ENCODE measurements around the gene KRT35. TPM values are rescaled to one million over a fixed set of nuclear protein-coding genes. Genes with fewer than 3 reads are reported as not detected.

KRT35 gene
- total RNA-seq, 1 experiment from 2014 or later, result not detected

- TF ChIP-seq EGR1 (IDR thresholded peaks at IDR 0.05; ENCODE audit: low read depth), result no peak
- TF ChIP-seq ATF3 (IDR thresholded peaks at IDR 0.05), result no peak
- no peak for TF ChIP-seq YY1 (IDR thresholded peaks at IDR 0.05; ENCODE audit: extremely low read depth, insufficient replicate concordance, low read depth, low read length)
- no peak for TF ChIP-seq RAD21 (IDR thresholded peaks at IDR 0.05; ENCODE audit: low read depth)
- no peak for TF ChIP-seq ZNF274 (IDR thresholded peaks at IDR 0.05; ENCODE audit: low read depth, low read length)
- Histone ChIP-seq H3K36me3 (ENCODE audit: control insufficient read depth in 1 of 2, insufficient read depth in 2 of 2, low read length in 2 of 2) (no peaks in the 10 kb centered on the region), H3K27ac (ENCODE audit: low read depth, low read length) (no peak overlapping the region), H3K9ac (ENCODE audit: low read length) (no peak overlapping the region), H3K79me2 (ENCODE audit: insufficient read depth, low read length) (no peaks in the 10 kb centered on the region), H2AFZ (ENCODE audit: low read depth, low read length, poor library complexity, severe bottlenecking) (no peak overlapping the region), H3K9me3 (ENCODE audit: control insufficient read depth in 1 of 2, insufficient read depth in 1 of 2, low read depth in 1 of 2, low read length in 2 of 2) (no peaks in the 10 kb centered on the region), H3K4me2 (ENCODE audit: low read length) (no peak overlapping the region), H3K9me2 (ENCODE audit: insufficient read depth) (no peaks in the 10 kb centered on the region), H3K27me3 (ENCODE audit: insufficient read depth, low read length) (no peaks in the 10 kb centered on the region), H3K4me3 (replicated peaks in 1 of 2; ENCODE audit: low read depth in 1 of 2, low read length in 2 of 2) (no peak overlapping the region), H3K4me1 (ENCODE audit: control insufficient read depth in 1 of 2, insufficient read depth in 2 of 2, low read length in 2 of 2) (no peaks in the 10 kb centered on the region), H4K20me1 (ENCODE audit: insufficient read depth) (no peaks in the 10 kb centered on the region)
- no TSS peak for BruUV-seq (replicated peaks)
- DNase-seq (ENCODE audit: low read depth, low spot score) (no peak), ATAC-seq (no peak)
- RAD21 ChIA-PET (ENCODE audit: low non-redundant PET in 1 of 2, low total read pairs in 2 of 2, uncharacterized antibody in 2 of 2, unreplicated experiment in 2 of 2), result no interaction called here
- POLR2A ChIA-PET, result no interaction called here
- intact Hi-C loops (cut with micrococcal nuclease), result no loop called here
- CTCF ChIA-PET, result no interaction called here
Observed at GRCh38 chr17:41478237-41478636, 2.7 kb downstream of the KRT35 start.

GRCh38 chr17:41476866-41477815, 3.8 kb downstream of the KRT35 start:
- RAD21 ChIA-PET (ENCODE audit: low non-redundant PET in 1 of 2, low total read pairs in 2 of 2, uncharacterized antibody in 2 of 2, unreplicated experiment in 2 of 2), result no interaction called here
- no peak overlapping the region for H3K9ac ChIP-seq (ENCODE audit: low read length)
- CTCF ChIA-PET, result no interaction called here
- TF ChIP-seq FOSL1 (IDR thresholded peaks at IDR 0.05; ENCODE audit: low read depth) (no peak), ATF3 (IDR thresholded peaks at IDR 0.05) (no peak), TCF7L2 (IDR thresholded peaks at IDR 0.05; ENCODE audit: borderline replicate concordance, extremely low read depth, insufficient read depth, insufficient read length) (no peak), SIN3A (IDR thresholded peaks at IDR 0.05; ENCODE audit: low read depth) (no peak), ZBTB33 (IDR thresholded peaks at IDR 0.05; ENCODE audit: extremely low read depth, insufficient replicate concordance, low read length) (no peak), YY1 (IDR thresholded peaks at IDR 0.05; ENCODE audit: extremely low read depth, insufficient replicate concordance, low read depth, low read length) (no peak), CBX3 (IDR thresholded peaks at IDR 0.05; ENCODE audit: low read depth) (no peak), EZH2phosphoT487 (IDR thresholded peaks at IDR 0.05; ENCODE audit: borderline replicate concordance) (no peak)
- no peaks in the 10 kb centered on the region for H3K9me2 ChIP-seq (ENCODE audit: insufficient read depth)
- BruUV-seq (replicated peaks), result no TSS peak
- no peaks in the 10 kb centered on the region for H3K4me1 ChIP-seq (ENCODE audit: control insufficient read depth in 1 of 2, insufficient read depth in 2 of 2, low read length in 2 of 2)
- POLR2A ChIA-PET, result no interaction called here
- DNase-seq (ENCODE audit: low read depth, low spot score) (no peak), ATAC-seq (no peak)
- intact Hi-C loops (cut with micrococcal nuclease), result no loop called here
- H3K36me3 ChIP-seq (ENCODE audit: control insufficient read depth in 1 of 2, insufficient read depth in 2 of 2, low read length in 2 of 2), result no peaks in the 10 kb centered on the region
- H3K27me3 ChIP-seq (ENCODE audit: insufficient read depth, low read length), result no peaks in the 10 kb centered on the region
- H4K20me1 ChIP-seq (ENCODE audit: insufficient read depth), result no peaks in the 10 kb centered on the region
- H3K4me2 ChIP-seq (ENCODE audit: low read length), result no peak overlapping the region
- no peak overlapping the region for H3K4me3 ChIP-seq (replicated peaks in 1 of 2; ENCODE audit: low read depth in 1 of 2, low read length in 2 of 2)
- H3K27ac ChIP-seq (ENCODE audit: low read depth, low read length), result no peak overlapping the region
- no peaks in the 10 kb centered on the region for H3K79me2 ChIP-seq (ENCODE audit: insufficient read depth, low read length)
- no peaks in the 10 kb centered on the region for H3K9me3 ChIP-seq (ENCODE audit: control insufficient read depth in 1 of 2, insufficient read depth in 1 of 2, low read depth in 1 of 2, low read length in 2 of 2)
- H2AFZ ChIP-seq (ENCODE audit: low read depth, low read length, poor library complexity, severe bottlenecking), result no peak overlapping the region

Measured in HCT116 (cell line).